Neural crest cell (in vitro differentiated cells): ENCODE data around the gene HRK. TPM values are rescaled to one million over a fixed set of nuclear protein-coding genes. Genes with fewer than 3 reads are reported as not detected.
"Not testable (repeated sequence)": the region's sequence is repeated elsewhere in the genome, so short reads cannot be mapped to it uniquely, and the experiment has no call there.

Source experiments
- DNase-seq: peaks from one replicate; pipeline ENCODE4 v3.0.0; 2021; ENCODE audit warnings: low read depth, mixed read lengths, low spot score
- H3K27ac Mint-ChIP-seq: one replicate; pipeline ENCODE4 v1.8.0; 2021; ENCODE audit warnings: mild to moderate bottlenecking, mixed read lengths; ENCODE audit not compliant: unreplicated experiment
- H3K27me3 Mint-ChIP-seq: 2 replicates; pipeline ENCODE4 v1.8.0; 2021; ENCODE audit warnings: low read depth, mild to moderate bottlenecking, mixed read lengths
- H3K36me3 Mint-ChIP-seq: 2 replicates; pipeline ENCODE4 v1.8.0; 2021; ENCODE audit warnings: low read depth, mild to moderate bottlenecking, mixed read lengths
- H3K4me1 Mint-ChIP-seq: 2 replicates; pipeline ENCODE4 v1.8.0; 2021; ENCODE audit warnings: mixed read lengths
- H3K4me3 Mint-ChIP-seq: one replicate; pipeline ENCODE4 v1.8.0; 2021; ENCODE audit warnings: mild to moderate bottlenecking, mixed read lengths
- H3K9me3 Mint-ChIP-seq: 2 replicates; pipeline ENCODE4 v1.8.0; 2021; ENCODE audit warnings: mixed read lengths
- total RNA-seq: library from RNA; stranded (reverse); gene quantifications from 2 replicates; pipeline ENCODE4 v1.2.1, GENCODE V29; 2021
- TF ChIP-seq, protein P1 (sequence below): fragments of 200-600 bp; sonication (generic); conservative IDR thresholded peaks from 2 replicates; pipeline ENCODE4 v1.5.0; 2021; ENCODE audit warnings: antibody characterized with exemption, mild to moderate bottlenecking

Gene HRK
- total RNA-seq, 1 donor from 2014 or later = 2.2 TPM

DNA sequence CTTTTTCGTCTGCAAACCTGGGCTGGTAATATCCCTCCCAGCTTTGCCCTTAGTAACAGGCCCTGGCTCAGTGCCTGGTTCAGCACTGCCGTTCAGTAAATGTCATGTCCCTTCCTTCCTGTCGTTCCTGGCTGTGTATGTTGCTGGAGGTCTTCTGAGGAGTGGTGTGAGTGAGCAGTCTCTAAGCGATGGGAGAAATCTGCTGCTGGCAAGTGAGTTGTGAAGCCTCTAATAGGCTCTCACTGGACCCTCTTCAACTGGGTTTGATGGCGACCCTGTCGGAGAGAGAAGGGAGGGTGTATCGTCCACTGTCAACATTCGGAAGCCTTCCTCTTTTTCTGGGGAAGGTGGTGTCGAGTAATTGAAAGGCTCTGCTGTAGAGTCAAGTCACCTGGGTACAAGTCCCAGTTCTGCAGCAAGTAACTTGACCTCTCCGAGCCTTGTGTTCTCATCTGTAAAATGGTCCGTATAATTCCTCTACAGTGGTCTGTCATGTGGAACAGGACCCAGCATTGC, 62.8 kb downstream of the HRK start:
- Mint-ChIP-seq H3K36me3 (no peaks in the 10 kb centered on the region), H3K9me3 (no peaks in the 10 kb centered on the region), H3K4me1 (peaks cover 33% of the 10 kb centered on the region), H3K4me3 (peak overlapping the region; percentile 96), H3K27ac (peak overlapping the region; percentile 100), H3K27me3 (no peaks in the 10 kb centered on the region)
- DNase-seq = no peak
- TF ChIP-seq, protein P1, sequence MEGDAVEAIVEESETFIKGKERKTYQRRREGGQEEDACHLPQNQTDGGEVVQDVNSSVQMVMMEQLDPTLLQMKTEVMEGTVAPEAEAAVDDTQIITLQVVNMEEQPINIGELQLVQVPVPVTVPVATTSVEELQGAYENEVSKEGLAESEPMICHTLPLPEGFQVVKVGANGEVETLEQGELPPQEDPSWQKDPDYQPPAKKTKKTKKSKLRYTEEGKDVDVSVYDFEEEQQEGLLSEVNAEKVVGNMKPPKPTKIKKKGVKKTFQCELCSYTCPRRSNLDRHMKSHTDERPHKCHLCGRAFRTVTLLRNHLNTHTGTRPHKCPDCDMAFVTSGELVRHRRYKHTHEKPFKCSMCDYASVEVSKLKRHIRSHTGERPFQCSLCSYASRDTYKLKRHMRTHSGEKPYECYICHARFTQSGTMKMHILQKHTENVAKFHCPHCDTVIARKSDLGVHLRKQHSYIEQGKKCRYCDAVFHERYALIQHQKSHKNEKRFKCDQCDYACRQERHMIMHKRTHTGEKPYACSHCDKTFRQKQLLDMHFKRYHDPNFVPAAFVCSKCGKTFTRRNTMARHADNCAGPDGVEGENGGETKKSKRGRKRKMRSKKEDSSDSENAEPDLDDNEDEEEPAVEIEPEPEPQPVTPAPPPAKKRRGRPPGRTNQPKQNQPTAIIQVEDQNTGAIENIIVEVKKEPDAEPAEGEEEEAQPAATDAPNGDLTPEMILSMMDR = no peak

DNA sequence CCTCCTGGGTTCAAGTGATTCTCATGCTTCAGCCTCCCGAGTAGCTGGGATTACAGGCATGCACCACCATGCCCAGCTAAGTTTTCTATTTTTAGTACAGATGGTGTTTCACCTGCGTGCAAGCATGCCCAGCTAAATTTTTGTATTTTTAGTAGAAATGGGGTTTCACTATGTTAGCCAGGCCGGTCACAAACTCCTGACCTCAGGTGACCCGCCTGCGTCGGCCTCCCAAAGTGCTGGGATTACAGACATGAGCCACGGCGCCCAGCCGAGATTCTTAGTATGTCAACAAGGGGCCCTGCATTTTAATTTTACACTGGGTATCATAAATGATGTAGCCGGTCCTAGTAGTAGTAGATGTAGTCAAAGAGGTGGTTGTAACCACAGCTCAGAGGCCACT, 66.5 kb downstream of the HRK start:
- H3K4me1 Mint-ChIP-seq = peaks cover 19% of the 10 kb centered on the region
- DNase-seq, H3K9me3 Mint-ChIP-seq, H3K27me3 Mint-ChIP-seq, H3K36me3 Mint-ChIP-seq, H3K27ac Mint-ChIP-seq: not testable (repeated sequence)
- H3K4me3 Mint-ChIP-seq = peak overlapping the region; percentile 0

DNA sequence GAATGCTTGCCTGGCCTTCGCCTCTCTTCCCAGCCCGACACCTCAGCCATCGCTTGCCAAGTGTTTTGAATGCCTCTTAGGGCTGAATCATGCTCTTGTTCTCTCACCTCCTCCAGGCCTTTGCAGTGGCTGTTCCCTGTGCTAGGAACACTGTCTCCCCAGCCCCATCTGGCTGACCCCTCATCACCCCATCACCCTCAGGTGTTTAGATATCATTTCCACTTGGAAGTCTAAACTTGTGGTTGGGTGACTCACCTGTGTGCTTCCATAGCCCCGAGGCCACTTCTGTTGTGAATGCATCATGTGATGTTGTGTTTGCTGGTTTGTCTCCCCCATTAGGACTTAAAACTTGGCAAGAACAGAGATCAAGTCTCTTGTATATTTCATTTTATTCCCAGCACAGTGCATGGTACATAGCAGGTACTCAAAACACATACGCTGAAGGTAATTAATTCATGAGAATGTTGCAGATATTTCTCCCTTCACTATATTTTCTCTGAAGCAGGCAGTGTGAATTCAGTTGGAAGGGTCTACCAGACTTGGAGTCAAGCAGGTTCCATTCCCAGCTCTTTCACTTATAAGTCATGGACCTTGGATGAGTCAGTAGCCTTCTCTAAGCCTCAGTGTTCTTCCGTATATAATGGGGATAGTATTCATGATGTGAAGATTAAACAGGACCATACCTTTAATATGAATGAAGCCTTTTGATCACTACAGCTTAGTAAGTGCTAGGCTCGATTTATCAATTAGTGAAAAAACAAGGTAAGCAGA, 67.8 kb downstream of the HRK start:
- no peaks in the 10 kb centered on the region for H3K9me3 Mint-ChIP-seq
- H3K27me3 Mint-ChIP-seq = no peaks in the 10 kb centered on the region
- no peaks in the 10 kb centered on the region for H3K36me3 Mint-ChIP-seq
- H3K4me3 Mint-ChIP-seq = no peak overlapping the region
- H3K4me1 Mint-ChIP-seq = peaks cover 8% of the 10 kb centered on the region
- H3K27ac Mint-ChIP-seq = peak overlapping the region; percentile 65
- TF ChIP-seq, protein P1 = no peak
- DNase-seq = no peak

DNA sequence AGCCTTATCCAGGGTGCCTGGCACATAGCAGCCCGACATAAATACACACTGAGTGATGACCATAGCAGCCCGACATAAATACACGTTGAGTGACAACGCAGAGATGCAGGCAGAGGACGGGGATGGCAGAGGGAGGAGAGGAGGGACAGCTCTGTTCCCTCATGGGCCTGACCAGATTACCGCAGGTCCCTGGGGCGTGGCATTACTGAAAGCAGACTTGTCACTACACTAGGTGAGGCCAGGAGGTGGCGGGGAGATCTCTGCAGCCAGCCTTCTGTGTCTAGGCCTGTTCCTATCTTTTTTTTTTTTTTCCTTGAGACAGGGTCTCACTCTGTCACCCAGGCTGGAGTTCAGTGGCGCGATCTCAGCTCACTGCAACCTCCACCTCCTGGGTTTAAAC, 69.0 kb downstream of the HRK start:
- Mint-ChIP-seq H3K27ac (peak overlapping the region; percentile 55), H3K36me3 (no peaks in the 10 kb centered on the region), H3K27me3 (no peaks in the 10 kb centered on the region), H3K4me1 (no peaks in the 10 kb centered on the region), H3K4me3 (no peak overlapping the region), H3K9me3 (no peaks in the 10 kb centered on the region)
- DNase-seq = no peak
- TF ChIP-seq, protein P1 = no peak

DNA sequence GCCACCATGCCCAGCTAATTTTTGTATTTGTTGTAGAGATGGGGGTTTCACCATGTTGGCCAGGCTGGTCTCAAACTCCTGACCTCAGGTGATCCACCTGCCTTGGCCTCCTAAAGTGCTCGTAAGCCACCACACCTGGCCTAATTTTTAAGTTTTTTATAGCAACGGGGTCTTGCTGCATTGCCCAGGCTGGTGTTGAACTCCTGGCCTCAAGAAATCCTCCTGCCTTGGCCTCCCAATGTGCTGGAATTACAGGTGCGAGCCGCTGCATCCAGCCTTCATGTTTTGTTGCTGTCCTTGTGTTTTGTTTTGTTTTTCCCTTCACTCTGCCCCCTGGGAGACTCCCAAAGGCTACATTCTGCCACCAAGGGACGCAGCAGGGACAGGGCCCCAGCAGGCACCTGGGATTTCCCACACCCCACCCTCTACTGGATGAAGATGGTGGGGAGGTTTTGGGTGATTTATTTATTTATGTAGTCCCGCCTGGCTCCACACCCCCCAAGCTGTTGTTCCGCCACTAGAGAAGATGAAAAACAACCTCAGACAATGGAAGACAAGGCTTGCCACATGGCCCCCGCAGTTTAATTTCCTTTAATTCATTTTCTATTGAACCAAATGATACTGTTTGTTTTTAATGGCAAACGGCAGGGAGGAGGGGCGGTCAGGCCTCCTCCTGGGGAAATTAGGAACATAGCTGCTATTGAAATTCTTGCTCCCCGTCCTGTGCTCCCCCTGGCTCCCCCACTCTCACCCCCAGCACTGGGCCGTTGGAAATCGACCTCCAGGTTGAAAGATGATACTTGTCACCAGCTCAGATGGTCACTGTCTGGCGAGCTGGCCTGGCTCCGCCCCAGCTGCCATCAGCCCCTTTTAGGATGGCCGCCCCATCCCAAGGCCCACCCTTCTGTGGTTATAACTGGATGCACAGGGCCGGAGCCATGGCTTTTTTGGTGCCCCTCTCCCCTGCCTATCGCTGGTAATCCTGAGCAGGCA, 72.8 kb downstream of the HRK start:
- no peaks in the 10 kb centered on the region for H3K27me3 Mint-ChIP-seq
- DNase-seq = no peak
- H3K27ac Mint-ChIP-seq = no peak overlapping the region
- TF ChIP-seq, protein P1 = no peak
- H3K4me3 Mint-ChIP-seq = no peak overlapping the region
- no peaks in the 10 kb centered on the region for H3K4me1 Mint-ChIP-seq
- H3K9me3 Mint-ChIP-seq = no peaks in the 10 kb centered on the region
- peaks cover 1% of the 10 kb centered on the region for H3K36me3 Mint-ChIP-seq
